ENCODE results near the gene PCYOX1L.

Gene PCYOX1L

DNA sequence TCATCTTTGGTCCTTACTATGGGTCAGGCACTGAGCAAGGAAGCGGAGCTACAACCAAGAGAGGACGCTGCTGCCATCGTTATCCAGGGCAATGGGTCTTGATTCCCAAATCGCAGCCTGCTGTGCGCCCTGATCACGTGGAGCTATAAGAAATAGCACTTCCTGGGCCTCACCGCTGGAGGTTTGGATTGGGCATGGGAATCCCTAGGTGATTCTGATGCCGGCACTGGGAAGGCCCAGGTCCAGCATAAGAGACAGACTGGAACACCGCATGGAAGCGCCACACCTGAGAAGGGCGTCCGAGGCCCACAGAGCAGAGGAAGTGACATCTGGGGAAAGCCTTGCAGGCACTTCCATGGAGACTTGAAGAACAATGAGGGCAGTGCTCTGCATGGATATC is 18.3 kb downstream of the PCYOX1L start:
- DNase-seq (ENCODE audit: low read depth) = no peak
- no peak overlapping the region for H3K4me3 ChIP-seq (replicated peaks; ENCODE audit: low read depth, low read length)
- TF ChIP-seq, protein P1, sequence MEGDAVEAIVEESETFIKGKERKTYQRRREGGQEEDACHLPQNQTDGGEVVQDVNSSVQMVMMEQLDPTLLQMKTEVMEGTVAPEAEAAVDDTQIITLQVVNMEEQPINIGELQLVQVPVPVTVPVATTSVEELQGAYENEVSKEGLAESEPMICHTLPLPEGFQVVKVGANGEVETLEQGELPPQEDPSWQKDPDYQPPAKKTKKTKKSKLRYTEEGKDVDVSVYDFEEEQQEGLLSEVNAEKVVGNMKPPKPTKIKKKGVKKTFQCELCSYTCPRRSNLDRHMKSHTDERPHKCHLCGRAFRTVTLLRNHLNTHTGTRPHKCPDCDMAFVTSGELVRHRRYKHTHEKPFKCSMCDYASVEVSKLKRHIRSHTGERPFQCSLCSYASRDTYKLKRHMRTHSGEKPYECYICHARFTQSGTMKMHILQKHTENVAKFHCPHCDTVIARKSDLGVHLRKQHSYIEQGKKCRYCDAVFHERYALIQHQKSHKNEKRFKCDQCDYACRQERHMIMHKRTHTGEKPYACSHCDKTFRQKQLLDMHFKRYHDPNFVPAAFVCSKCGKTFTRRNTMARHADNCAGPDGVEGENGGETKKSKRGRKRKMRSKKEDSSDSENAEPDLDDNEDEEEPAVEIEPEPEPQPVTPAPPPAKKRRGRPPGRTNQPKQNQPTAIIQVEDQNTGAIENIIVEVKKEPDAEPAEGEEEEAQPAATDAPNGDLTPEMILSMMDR (IDR thresholded peaks at IDR 0.05; ENCODE audit: low read length, missing control alignments) = no peak

- TF ChIP-seq, protein P1 (IDR thresholded peaks at IDR 0.05; ENCODE audit: low read length, missing control alignments) = no peak
- H3K4me3 ChIP-seq (replicated peaks; ENCODE audit: low read depth, low read length) = no peak overlapping the region
- no peak for DNase-seq (ENCODE audit: low read depth)
These were observed 19.0 kb downstream of the PCYOX1L start for GRCh38 chr5:149376711-149377447.

GRCh38 chr5:149378241-149378820 is 20.5 kb downstream of the PCYOX1L start:
- TF ChIP-seq, protein P1 (IDR thresholded peaks at IDR 0.05; ENCODE audit: low read length, missing control alignments) = no peak
- no peak for DNase-seq (ENCODE audit: low read depth)
- no peak overlapping the region for H3K4me3 ChIP-seq (replicated peaks; ENCODE audit: low read depth, low read length)

- no peak for DNase-seq (ENCODE audit: low read depth)
- no peak within 1 kb of the TSS for H3K4me3 ChIP-seq (replicated peaks; ENCODE audit: low read depth, low read length)
- TF ChIP-seq, protein P1 (IDR thresholded peaks at IDR 0.05; ENCODE audit: low read length, missing control alignments) = no peak
These were observed 21.4 kb downstream of the PCYOX1L start, which contains the start of gene IL17B for GRCh38 chr5:149379177-149379761. TSS of gene IL17B (minus strand) at chr5:149379292. CDS start at chr5:149379225, 67 bp downstream.

GRCh38 chr5:149379818-149380374 is 22.1 kb downstream of the PCYOX1L start:
- TF ChIP-seq, protein P1 (IDR thresholded peaks at IDR 0.05; ENCODE audit: low read length, missing control alignments) = no peak
- no peak for DNase-seq (ENCODE audit: low read depth)
- no peak overlapping the region for H3K4me3 ChIP-seq (replicated peaks; ENCODE audit: low read depth, low read length)

- H3K4me3 ChIP-seq (replicated peaks; ENCODE audit: low read depth, low read length) = no peak overlapping the region
- no peak for DNase-seq (ENCODE audit: low read depth)
- TF ChIP-seq, protein P1 (IDR thresholded peaks at IDR 0.05; ENCODE audit: low read length, missing control alignments) = no peak
These were observed 22.7 kb downstream of the PCYOX1L start for GRCh38 chr5:149380466-149381121.
